KOPT-K1 (cell line): ENCODE measurements around the gene THSD4.

ENCODE experiments used
- H3K27ac ChIP-seq: fragments of 200-600 bp; sonication (generic); 2 replicates; pipeline ENCODE4 v1.5.1; 2016; ENCODE audit warnings: antibody characterized with exemption, mild to moderate bottlenecking, low read depth, low read length; ENCODE audit not compliant: poor library complexity, severe bottlenecking
- H3K36me3 ChIP-seq: fragments of 200-600 bp; sonication (generic); 2 replicates; pipeline ENCODE4 v1.5.1; 2017; ENCODE audit warnings: antibody characterized with exemption, mild to moderate bottlenecking, low read length, moderate library complexity; ENCODE audit not compliant: insufficient read depth
- H3K9me3 ChIP-seq: fragments of 200-600 bp; sonication (generic); 2 replicates; pipeline ENCODE4 v1.5.1; 2017; ENCODE audit warnings: antibody characterized with exemption, low read length, mild to moderate bottlenecking; ENCODE audit not compliant: insufficient read depth, poor library complexity, severe bottlenecking

The THSD4 gene

DNA sequence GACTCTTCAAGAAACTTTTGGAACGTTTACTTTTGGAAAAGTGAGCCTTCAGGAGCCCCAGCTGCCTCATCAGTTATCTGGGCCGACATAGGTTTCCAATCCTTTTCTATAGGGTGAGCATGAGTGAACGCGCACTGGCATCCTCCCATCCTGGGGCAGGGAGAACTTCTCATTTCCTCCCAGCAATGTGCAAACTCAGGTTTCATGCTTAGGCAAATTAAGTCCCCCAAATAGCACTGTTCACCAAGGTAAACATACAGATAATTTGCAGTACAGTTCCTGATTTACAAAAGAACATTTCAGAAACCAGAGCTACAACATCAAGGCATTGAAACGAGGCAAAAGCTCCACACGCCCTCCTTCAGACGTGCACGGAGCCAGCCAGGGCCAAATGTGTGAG, 361.6 kb downstream of the THSD4 start:
- no peaks in the 10 kb centered on the region for H3K36me3 ChIP-seq
- no peak overlapping the region for H3K27ac ChIP-seq
- no peaks in the 10 kb centered on the region for H3K9me3 ChIP-seq

GRCh38 chr15:71480556-71480955, 365.3 kb downstream of the THSD4 start:
- no peaks in the 10 kb centered on the region for H3K9me3 ChIP-seq
- H3K36me3 ChIP-seq = no peaks in the 10 kb centered on the region
- no peak overlapping the region for H3K27ac ChIP-seq

DNA sequence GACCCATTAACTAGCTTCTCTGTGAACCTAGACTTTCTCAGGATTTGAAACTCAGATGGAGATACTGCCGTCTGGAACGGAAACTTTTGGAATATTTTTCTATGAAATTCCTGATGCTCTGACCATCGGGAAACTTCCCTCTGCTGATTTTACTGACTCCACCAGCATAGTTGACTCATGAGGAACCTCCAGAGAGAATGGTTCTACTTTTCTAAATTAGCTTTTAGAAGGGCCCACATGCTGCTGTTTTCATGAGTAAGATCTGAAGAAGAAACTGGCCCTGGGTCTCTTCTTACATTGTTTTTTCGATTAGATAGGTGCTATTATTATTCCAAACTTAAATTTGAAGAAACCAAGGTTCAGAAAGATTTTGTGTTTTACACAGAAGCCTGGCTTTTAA, 368.8 kb downstream of the THSD4 start:
- H3K27ac ChIP-seq = no peak overlapping the region
- H3K36me3 ChIP-seq = no peaks in the 10 kb centered on the region

DNA sequence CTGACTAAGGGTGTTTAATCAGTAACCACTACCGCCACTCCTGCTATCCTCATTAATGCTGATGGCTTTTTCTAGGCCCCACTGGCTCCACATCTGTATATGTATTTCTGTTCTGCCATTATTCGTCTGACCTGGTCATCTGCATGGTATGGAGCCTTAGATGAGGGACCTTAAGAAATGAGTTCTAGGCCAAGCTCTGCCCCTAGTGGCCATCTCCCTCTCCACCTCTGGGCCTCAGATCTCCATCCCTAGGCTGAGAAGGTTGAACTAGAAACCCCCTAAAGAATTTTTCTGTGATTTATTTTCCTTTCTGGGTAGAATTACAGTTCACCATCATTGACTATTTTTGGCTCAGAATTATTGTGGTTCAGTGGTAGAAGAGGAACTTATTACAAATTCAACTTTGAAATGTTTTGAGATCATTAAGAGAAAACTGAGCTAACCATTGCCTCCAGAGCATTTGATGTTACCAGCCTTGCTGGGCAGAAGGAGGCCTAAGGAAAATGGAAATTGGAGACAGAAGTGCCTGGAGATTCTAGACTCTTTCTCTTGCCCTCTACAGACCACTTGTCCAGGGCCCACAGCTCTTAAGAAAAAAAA, 369.9 kb downstream of the THSD4 start:
- H3K9me3 ChIP-seq = no peaks in the 10 kb centered on the region
- no peak overlapping the region for H3K27ac ChIP-seq
- no peaks in the 10 kb centered on the region for H3K36me3 ChIP-seq

More for the DNA sequence above, 368.8 kb downstream of the THSD4 start:
- H3K9me3 ChIP-seq = no peaks in the 10 kb centered on the region

DNA sequence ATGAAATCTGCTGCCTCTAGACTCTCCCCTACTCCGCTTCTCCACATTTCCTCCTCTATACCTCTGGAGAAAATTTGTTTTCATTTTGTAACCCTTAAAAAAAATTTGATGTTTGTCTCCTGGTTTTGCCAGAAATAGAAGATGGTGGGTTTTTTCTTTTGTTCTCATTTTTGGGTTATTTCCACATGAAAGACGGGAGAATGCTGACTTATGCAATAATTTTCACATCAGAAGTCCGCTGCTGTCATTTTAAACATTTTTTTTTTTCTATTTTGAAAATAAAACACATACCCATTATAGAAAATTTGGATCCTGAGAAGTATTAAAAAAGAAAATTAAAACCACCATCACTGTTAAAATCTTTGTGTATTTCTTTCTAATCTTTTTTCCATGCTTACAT, 374.3 kb downstream of the THSD4 start:
- H3K27ac ChIP-seq = no peak overlapping the region
- H3K36me3 ChIP-seq = no peaks in the 10 kb centered on the region
- no peaks in the 10 kb centered on the region for H3K9me3 ChIP-seq

DNA sequence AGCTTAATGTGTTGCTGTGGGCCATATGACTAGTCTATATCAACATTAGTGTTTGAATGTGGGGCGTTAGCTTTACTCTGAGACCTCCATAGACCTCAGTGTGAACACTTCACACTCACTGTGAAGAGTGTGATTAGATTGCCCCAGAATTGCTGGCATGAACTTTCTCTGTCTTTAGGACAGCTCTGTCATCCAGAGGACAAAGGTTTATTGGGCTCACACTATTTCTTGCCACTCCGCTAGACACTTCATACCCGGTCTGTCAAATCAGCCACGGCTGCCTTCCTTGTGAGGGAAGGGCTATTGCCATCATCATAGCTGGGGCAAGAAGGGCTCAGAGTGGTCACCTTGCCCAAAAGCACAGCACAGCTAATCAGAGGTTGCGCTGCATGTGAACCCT, 378.3 kb downstream of the THSD4 start:
- no peaks in the 10 kb centered on the region for H3K36me3 ChIP-seq
- no peaks in the 10 kb centered on the region for H3K9me3 ChIP-seq
- no peak overlapping the region for H3K27ac ChIP-seq

GRCh38 chr15:71494563-71495397, 379.5 kb downstream of the THSD4 start:
- H3K9me3 ChIP-seq = no peaks in the 10 kb centered on the region
- H3K36me3 ChIP-seq = no peaks in the 10 kb centered on the region
- no peak overlapping the region for H3K27ac ChIP-seq

DNA sequence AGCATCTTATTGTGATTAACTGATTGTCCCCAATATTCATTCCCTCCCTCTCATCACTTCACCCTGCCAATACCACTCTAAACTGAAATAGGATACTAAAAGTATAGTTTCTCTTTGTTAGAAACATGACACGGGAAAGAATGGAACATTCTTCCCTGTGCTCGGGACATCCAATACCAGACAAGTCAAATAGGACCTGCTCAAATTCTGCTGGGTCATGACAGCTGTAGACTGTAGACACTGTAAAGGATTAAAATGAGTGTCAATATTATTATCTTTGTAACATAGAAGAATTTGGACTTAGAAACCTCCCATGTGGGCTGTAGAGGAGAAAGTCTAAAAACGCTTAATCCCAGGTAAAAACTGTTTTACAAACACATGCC, 380.1 kb downstream of the THSD4 start:
- Histone ChIP-seq H3K36me3 (no peaks in the 10 kb centered on the region), H3K27ac (no peak overlapping the region), H3K9me3 (no peaks in the 10 kb centered on the region)

DNA sequence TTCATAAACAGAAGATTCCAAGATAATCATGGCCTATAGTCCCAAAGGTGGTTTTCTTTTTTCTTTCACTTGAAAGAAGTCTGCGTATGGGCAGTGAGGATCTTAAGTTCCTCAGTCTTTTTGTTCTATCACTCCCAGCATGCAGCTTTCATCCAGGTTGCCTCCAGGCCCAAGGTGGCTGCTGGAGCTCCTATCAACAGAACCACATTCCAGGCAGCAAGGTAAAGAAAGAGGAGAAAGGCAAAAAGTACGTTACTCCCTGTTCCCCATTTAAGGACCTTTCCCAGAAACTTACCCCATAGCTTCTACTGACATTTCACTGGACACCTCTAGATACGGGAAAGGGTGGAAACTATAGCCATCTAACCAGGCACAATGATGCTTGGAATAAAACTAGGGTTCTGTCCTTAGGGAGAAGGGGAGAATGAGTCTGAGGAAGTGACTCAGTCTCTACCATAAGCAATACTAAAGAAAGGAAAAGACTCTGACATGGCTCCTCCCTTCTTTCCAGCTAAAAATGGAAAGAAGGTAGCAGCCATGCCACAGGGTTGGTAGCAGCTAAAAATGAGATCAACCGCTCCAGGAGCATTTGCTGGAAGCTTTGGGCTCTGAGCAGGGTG, 381.2 kb downstream of the THSD4 start:
- H3K27ac ChIP-seq = no peak overlapping the region
- no peaks in the 10 kb centered on the region for H3K36me3 ChIP-seq
- no peaks in the 10 kb centered on the region for H3K9me3 ChIP-seq

GRCh38 chr15:71501344-71502076, 386.2 kb downstream of the THSD4 start:
- Histone ChIP-seq H3K9me3 (no peaks in the 10 kb centered on the region), H3K36me3 (no peaks in the 10 kb centered on the region), H3K27ac (no peak overlapping the region)

DNA sequence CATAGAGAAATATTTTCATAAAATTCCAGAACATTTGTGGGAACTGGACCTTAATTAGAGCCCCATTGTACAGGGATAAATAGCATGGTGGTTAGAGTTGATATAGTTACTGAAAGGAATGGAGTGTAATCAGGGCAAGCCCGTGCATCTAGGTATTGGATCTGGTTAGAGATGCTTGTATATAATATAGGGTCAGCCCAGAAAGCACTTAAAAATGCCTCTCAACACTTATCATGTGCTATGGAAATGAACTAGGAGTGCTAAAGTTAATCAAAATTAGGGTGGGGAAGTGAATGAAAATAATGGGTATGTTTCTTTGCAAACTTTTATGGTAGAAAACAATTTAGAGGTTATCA, 386.8 kb downstream of the THSD4 start:
- no peaks in the 10 kb centered on the region for H3K36me3 ChIP-seq
- no peak overlapping the region for H3K27ac ChIP-seq
- no peaks in the 10 kb centered on the region for H3K9me3 ChIP-seq

GRCh38 chr15:71505962-71506361, 390.7 kb downstream of the THSD4 start:
- no peaks in the 10 kb centered on the region for H3K36me3 ChIP-seq
- no peaks in the 10 kb centered on the region for H3K9me3 ChIP-seq
- H3K27ac ChIP-seq = no peak overlapping the region

DNA sequence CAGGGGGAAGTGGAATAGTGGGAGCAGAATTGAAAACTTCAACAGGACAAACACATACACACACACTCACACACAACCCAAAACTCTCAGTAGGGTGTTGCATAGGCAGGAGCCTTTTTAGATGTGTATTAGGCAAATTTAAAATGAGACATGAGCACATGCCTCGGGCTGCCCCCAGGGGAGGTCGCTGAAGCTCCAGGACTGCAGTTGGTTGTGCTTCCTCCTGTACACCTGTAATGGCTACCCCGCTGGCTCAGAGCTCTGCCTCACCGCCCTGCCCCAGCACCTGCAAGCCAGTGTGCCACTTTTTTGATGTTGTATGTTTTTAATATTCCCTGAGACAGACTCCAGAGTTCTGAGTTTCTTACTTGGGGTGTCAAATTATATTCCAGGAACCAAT, 391.7 kb downstream of the THSD4 start:
- Histone ChIP-seq H3K9me3 (no peaks in the 10 kb centered on the region), H3K36me3 (no peaks in the 10 kb centered on the region), H3K27ac (no peak overlapping the region)

DNA sequence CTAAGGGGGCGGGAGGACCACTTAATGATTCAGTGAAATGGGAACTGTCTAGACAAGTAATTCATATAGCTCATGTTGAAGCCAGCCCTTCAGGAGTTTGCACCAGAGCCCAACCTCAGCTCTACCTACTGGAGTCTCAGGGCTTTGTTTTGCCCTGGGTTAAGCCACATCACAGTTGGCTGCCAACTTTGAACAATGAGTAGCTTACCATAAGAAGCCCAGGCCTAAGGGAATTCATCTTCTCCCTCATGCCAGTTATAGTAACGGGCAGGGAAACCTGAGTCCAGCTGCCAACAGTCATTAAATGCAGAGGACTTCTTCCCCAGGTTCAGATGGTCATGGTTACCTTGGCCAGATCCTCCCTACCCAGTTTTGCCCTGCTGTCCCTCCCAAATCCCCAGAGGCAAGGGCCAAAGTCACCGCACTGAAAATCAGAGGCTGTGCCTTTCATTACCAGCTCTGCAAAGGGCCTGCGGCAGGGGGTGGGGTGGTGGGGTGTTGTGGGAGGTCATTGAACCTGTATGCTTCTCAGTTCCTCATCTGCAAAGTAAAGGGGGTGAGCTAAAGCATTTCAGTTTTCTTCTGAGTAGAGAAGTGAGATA, 392.9 kb downstream of the THSD4 start:
- no peak overlapping the region for H3K27ac ChIP-seq
- H3K36me3 ChIP-seq = no peaks in the 10 kb centered on the region
- no peaks in the 10 kb centered on the region for H3K9me3 ChIP-seq

DNA sequence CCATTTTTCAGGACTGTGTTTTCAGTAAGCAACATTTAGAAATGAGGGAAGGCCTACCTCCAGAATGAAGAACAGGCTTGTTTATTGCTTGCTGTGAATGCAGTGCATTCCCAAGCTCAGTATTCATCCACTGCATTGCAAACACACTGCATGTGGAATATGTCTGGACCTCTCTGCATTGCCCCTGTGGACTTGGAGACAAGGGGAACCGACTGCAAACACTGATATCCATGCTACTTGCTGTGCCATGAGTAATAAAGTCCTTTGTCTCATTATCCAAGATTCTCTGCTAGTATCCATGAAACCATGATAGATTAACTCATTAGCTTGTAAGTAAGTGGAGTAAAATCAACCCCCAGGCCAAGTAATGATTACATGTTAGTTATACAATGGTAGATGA, 393.9 kb downstream of the THSD4 start:
- no peaks in the 10 kb centered on the region for H3K9me3 ChIP-seq
- no peak overlapping the region for H3K27ac ChIP-seq
- H3K36me3 ChIP-seq = no peaks in the 10 kb centered on the region
